GM11168 (cell line): ENCODE data around the gene PPFIA2.

Experiments
- in situ Hi-C: fragments of 300-500 bp; cut with MboI; formaldehyde crosslinking; loops from one replicate; pipeline ENCODE4 v1.12.0; 2022; ENCODE audit warnings: low sequenced_read_pairs; ENCODE audit not compliant: unreplicated experiment

Gene PPFIA2

GRCh38 chr12:81465876-81466275 is 293.3 kb downstream of the PPFIA2 start:
- in situ Hi-C loops: no loop called here

DNA sequence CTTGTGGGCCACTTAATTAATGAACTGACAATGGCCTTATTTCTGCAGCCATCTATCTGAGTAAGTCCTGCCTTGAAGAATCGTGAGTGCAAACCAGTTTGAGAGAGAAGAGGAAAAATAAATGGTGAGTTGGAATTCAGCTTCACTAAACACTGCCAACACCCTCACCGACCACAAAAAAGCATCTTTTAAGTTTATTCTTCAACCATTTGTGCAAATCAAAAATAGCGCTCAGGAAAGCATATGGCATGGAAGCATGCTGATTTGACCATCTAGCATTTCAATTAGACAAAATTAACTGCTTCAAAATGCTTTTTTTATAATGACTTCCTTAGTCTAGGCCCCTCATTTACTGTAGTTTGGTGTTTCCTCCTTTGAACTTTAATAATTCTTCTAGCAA is 294.0 kb downstream of the PPFIA2 start:
- in situ Hi-C loops: no loop called here

DNA sequence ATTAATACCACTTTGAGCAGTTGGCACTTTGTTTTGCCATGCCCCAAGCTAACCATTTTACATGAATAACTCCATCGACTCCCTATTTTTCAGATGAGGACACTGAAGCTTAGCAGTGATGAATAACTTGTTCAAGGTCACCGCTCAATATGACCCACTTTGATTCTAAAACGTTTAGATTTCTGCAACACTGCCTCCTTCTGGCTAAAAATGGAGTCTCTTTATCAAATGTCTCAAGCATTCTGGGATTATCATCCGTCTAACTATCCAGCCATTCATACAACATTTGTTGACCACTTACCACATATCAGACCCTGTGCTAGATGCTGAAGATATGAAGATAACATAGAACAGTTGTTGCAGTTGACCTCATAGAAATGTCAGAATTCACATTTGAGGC is 298.0 kb downstream of the PPFIA2 start:
- in situ Hi-C loops: no loop called here

GRCh38 chr12:81450920-81451739 is 308.0 kb downstream of the PPFIA2 start:
- in situ Hi-C loops: no loop called here

GRCh38 chr12:81441629-81442028 is 317.5 kb downstream of the PPFIA2 start:
- in situ Hi-C loops: no loop called here

DNA sequence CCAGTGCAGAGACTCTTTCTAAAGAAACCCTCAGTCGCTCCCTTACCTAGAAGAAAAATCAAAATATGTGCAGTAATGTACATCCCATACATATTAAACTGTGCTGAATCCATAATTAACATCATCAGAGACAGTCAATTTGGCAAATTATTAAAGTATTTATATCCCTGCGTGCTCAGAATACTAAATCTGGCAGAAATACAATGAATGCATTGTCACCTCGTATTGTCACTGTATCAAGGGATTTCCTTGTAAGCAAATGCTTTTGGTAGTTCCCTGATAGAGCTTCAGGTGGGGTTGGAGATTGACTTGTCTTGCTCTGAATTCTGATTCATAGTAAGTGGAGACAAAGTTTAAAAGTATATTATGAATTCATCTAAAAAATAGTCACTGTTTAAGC is 319.1 kb downstream of the PPFIA2 start:
- in situ Hi-C loops: no loop called here

- in situ Hi-C loops: no loop called here
Observed at GRCh38 chr12:81439344-81439743, 319.8 kb downstream of the PPFIA2 start.

GRCh38 chr12:81417056-81417455 is 342.1 kb downstream of the PPFIA2 start:
- in situ Hi-C loops: no loop called here

DNA sequence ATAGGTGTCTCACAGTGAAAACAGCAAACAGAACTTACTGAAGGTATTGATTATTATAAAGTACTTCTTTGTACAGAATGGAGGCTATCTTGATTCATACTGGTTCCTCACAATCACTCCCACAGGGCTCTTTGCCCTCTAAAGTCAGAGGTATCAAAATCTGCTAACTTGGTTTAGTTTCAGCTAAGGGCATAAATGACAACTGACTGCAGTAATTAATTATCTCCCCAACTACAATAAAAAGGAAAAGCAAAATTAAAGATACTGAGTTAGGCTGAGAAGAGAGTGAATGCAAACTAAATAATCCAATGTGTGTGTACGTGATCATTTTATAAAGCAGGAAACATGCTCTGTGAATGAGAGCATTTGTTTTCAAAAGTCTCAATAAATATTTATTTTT is 342.6 kb downstream of the PPFIA2 start:
- in situ Hi-C loops: no loop called here

- in situ Hi-C loops: no loop called here
Observed at GRCh38 chr12:81414441-81414840, 344.7 kb downstream of the PPFIA2 start.

GRCh38 chr12:81412940-81413339 is 346.2 kb downstream of the PPFIA2 start:
- in situ Hi-C loops: no loop called here

DNA sequence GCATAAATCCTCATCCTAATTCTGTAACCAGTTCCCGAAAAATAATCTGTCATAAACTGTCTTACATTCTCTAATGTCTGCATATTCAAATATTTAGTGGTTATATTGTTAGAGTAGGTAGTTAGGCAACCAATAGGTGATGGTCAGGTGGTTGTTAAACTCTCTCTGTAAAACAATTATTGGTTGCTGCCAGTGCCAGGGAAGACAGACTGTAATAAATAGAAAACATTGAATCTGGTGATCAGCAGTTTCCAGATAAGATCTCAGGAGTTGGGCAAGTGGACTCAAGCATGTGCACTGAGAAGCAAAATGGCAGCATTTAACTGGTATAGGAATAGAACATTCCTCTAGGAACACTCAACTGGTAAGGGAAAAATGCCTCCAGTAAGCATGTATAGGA is 355.8 kb downstream of the PPFIA2 start:
- in situ Hi-C loops: no loop called here

GRCh38 chr12:81401241-81401640 is 357.9 kb downstream of the PPFIA2 start:
- in situ Hi-C loops: no loop called here

DNA sequence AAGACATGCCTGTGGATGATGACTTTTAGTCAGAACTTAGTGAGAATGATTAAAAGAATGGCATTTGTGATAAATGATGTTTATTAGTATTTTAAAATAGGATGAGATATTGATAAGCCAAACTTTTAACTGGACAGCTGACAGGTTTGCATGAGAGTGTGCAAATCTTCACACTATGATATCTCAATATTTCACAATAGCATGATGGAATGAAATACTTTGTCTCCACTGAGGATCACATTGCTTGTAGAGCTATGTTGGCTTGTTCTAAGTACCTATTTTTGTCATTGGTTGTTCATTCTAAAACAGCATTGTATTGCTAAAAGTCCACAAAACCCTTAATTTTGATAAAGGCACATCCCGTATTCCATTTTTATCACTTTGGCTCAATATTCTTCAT is 359.1 kb downstream of the PPFIA2 start:
- in situ Hi-C loops: no loop called here

GRCh38 chr12:81395431-81395830 is 363.7 kb downstream of the PPFIA2 start:
- in situ Hi-C loops: no loop called here

DNA sequence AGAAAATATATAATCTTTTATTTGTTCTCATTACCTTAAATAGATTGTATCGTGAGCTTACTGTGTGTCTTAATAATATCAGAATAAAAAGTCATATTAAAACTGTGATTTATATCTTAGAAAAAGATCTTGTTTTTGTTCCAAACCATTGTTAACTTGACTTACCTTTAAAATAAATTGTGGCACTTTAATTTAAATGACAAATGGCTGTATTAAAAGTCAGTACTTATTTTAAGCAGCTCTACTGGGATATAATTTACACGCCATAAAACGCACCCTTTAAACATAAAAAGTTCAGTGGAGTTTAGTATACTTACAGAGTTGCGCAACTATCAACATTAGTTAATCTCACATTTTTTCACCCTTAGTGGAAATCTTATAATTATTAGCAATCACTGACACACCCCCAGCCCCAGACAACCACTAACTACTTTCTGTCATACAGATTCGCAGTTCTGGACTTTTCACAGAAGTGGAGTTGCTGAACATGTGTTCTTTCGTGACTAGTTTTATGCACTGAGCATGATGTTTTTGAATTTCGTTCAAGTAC is 369.5 kb downstream of the PPFIA2 start:
- in situ Hi-C loops: no loop called here

- in situ Hi-C loops: no loop called here
Observed at GRCh38 chr12:81386101-81386500, 373.0 kb downstream of the PPFIA2 start.

DNA sequence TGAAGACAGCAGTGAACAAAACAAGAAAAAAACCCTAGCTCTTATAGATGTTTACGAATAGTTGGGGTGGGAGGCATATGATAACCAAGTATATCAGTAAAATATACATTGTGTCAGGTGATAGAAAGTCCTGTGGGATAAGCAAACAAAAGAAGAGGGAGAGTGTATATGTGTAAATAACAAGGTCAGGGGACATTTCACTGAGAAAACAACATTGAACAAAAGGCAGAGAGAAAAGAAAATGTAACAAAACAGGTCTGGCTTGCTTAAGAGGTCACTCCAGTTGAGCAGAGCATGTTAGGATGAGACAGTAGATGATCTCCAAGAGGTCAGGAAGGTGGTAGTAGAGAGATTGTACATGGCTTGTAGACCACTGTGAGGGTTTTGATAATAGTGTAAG is 377.2 kb downstream of the PPFIA2 start:
- in situ Hi-C loops: no loop called here

DNA sequence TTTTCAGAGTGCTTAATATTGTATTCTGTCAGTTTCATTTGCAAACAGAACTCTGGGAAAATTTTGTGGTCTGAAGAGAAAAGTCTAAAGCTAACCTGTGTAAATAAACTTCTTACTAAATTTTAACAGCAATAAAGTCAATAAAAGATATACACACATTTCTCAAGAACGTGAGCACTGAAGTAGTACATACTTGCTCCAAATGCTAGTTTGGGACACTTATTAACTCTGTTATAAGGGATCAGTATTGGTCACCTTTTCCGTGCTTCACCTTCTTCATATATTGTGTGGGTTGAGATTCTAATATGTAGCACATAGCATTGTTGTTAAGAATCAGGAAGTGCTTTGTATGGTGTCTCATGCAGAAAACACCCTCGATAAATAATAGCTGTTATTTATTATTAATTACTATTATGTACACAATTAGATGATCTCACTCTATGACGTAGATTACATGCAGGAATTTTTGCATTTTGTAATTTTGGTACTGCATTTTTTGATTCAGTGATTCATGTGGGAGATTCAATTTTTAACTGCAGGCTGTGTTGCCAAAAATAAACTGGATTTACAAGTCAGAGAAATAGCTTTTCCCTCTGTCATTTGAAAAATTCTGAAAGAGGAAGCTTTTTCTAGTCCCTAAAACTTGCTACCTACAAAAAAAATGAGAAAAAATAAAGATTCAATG is 380.4 kb downstream of the PPFIA2 start:
- in situ Hi-C loops: no loop called here

GRCh38 chr12:81377771-81378170 is 381.4 kb downstream of the PPFIA2 start:
- in situ Hi-C loops: no loop called here

GRCh38 chr12:81375969-81376368 is 383.2 kb downstream of the PPFIA2 start:
- in situ Hi-C loops: no loop called here

DNA sequence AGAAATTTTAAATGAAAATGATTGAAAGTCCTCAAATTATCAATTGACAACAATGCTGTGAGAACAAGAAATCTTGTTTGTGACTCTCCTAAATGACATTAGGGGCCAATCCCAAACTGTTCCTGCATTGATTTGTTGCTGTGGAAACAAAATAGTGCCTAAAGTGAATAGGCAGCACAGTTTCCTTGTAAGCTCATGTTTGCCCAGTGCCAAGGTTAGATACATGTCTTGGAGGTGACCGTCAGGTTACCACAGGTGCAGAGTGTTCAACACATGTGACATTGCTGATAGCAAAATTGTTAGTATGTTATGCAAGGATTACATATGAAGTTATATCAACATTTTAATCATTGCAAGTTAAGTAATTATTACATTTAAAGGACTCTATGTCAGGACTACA is 388.7 kb downstream of the PPFIA2 start:
- in situ Hi-C loops: no loop called here
